HG02885 (cell line): ENCODE data around the gene TAB2.
"Not testable (repeated sequence)": the region's sequence is repeated elsewhere in the genome, so short reads cannot be mapped to it uniquely, and the experiment has no call there.

Source experiments
- ATAC-seq: cut with Tn5 transposase; IDR thresholded peaks from one replicate; pipeline ENCODE4 v1.9.1; 2021; ENCODE audit warnings: mild to moderate bottlenecking; ENCODE audit not compliant: unreplicated experiment, poor library complexity

Gene TAB2

GRCh38 chr6:149437212-149437611 is 119.7 kb downstream of the TAB2 start:
- no peak for ATAC-seq

- peak; percentile 56 for ATAC-seq
These were observed 121.3 kb downstream of the TAB2 start for GRCh38 chr6:149438855-149439254.

GRCh38 chr6:149439626-149440025 is 122.1 kb downstream of the TAB2 start:
- no peak for ATAC-seq

- no peak for ATAC-seq
These were observed 123.5 kb downstream of the TAB2 start for GRCh38 chr6:149440735-149441671.

- ATAC-seq = no peak
These were observed 124.2 kb downstream of the TAB2 start for GRCh38 chr6:149441740-149442139.

- ATAC-seq = no peak
These were observed 126.1 kb downstream of the TAB2 start for GRCh38 chr6:149443411-149444181.

- ATAC-seq = not testable (repeated sequence)
These were observed 127.0 kb downstream of the TAB2 start for GRCh38 chr6:149444360-149445094.

- ATAC-seq = no peak
These were observed 127.6 kb downstream of the TAB2 start for GRCh38 chr6:149445095-149445466.

GRCh38 chr6:149445573-149445972 is 128.1 kb downstream of the TAB2 start:
- no peak for ATAC-seq

GRCh38 chr6:149446791-149447376 is 129.4 kb downstream of the TAB2 start:
- no peak for ATAC-seq

GRCh38 chr6:149448821-149449453 is 131.4 kb downstream of the TAB2 start:
- no peak for ATAC-seq

- ATAC-seq = no peak
These were observed 132.5 kb downstream of the TAB2 start for GRCh38 chr6:149449831-149450678.

GRCh38 chr6:149450679-149451375 is 133.3 kb downstream of the TAB2 start:
- no peak for ATAC-seq

- no peak for ATAC-seq
These were observed 134.0 kb downstream of the TAB2 start for GRCh38 chr6:149451376-149452036.

GRCh38 chr6:149452037-149452939 is 134.8 kb downstream of the TAB2 start:
- no peak for ATAC-seq

- ATAC-seq = no peak
These were observed 136.3 kb downstream of the TAB2 start for GRCh38 chr6:149453597-149454345.
